Body of pancreas (tissue), 4 donors: ENCODE results near the gene GRK1. TPM values are rescaled to one million over a fixed set of nuclear protein-coding genes. Genes with fewer than 3 reads are reported as not detected.

Experiments used
- ATAC-seq: fragments of 150-250 bp; one replicate; pipeline ENCODE4 v1.9.1; 2016
- DNase-seq, 4 donors: peaks; one replicate each; pipeline ENCODE4 v3.0.0-alpha.2; 2019
- H3K27ac ChIP-seq, 4 donors: fragments of 200-600 bp; sonication (generic); 1 replicate in 3 of 4; 2 replicates in 1 of 4; pipeline versions ENCODE4 v1.5.1 to v1.6.1; 2016 to 2019; ENCODE audit warnings: mild to moderate bottlenecking in 1 of 4, mixed read lengths in 1 of 4, moderate library complexity in 1 of 4
- H3K27me3 ChIP-seq, 2 donors: fragments of 200-600 bp; sonication (generic); one replicate each; pipeline ENCODE4 v1.6.0; 2016; ENCODE audit warnings: mild to moderate bottlenecking in 1 of 2
- H3K36me3 ChIP-seq, 2 donors: fragments of 200-600 bp; sonication (generic); replicated peaks in 1 of 2; 2 replicates each; pipeline ENCODE4 v1.5.1; 2016; ENCODE audit warnings: low read depth in 2 of 2; ENCODE audit not compliant: insufficient read depth in 1 of 2
- H3K4me1 ChIP-seq: fragments of 200-600 bp; sonication (generic); one replicate; pipeline ENCODE4 v1.6.0; 2016
- H3K4me3 ChIP-seq, 2 donors: fragments of 200-600 bp; sonication (generic); 1 replicate in 1 of 2; 2 replicates in 1 of 2; pipeline ENCODE4 v1.5.1; 2016 to 2019
- H3K9me3 ChIP-seq, 3 donors: fragments of 200-600 bp; sonication (generic); 1 replicate in 2 of 3; 2 replicates in 1 of 3; pipeline ENCODE4 v1.5.1; 2016
- CTCF ChIP-seq, 7 experiments: fragments of 450-650 bp in 4 of 7; fragments of 200-600 bp in 3 of 7; sonication (generic) in 3 of 7; IDR thresholded peaks; one replicate each; pipeline ENCODE4 v1.5.1; 2016 to 2019; ENCODE audit warnings: antibody characterized with exemption in 7 of 7
- POLR2A ChIP-seq, 3 donors: fragments of 450-650 bp; IDR thresholded peaks; one replicate each; pipeline ENCODE4 v1.6.1; 2016; ENCODE audit warnings: antibody characterized with exemption in 3 of 3, mild to moderate bottlenecking in 2 of 3
- WGBS, 2 donors: methylation state at CpG; one replicate each; pipeline ENCODE4 v1.1.5; 2017; 5-methylcytosine and 5-hydroxymethylcytosine counted together
- intact Hi-C: fragments of 100-400 bp; cut with DNase I; formaldehyde crosslinking; loops from one replicate; pipeline ENCODE4 v1.15.1; 2023
- total RNA-seq, 2 donors: library from RNA; depleted of rRNA; stranded (reverse); fragments of >200 nt; gene quantifications; one replicate each; pipeline ENCODE4 v1.1.0, GENCODE V29; 2016

GRK1 gene
- total RNA-seq, 2 donors from 2014 or later: not detected

GRCh38 chr13:113635709-113636108, 31.3 kb upstream of the GRK1 start:
- Histone ChIP-seq H3K9me3 (no peaks in the 10 kb centered on the region), H3K4me3 (no peak overlapping the region), H3K27me3 (no peaks in the 10 kb centered on the region), H3K36me3 (peaks cover 0 to 33% of the 10 kb centered on the region in 2 donors), H3K4me1 (no peaks in the 10 kb centered on the region), H3K27ac (no peak overlapping the region)
- no peak for ATAC-seq
- 94 to 98% methylated on average over 24 to 25 of the region's 25 CpGs for WGBS, 2 donors
- TF ChIP-seq POLR2A (IDR thresholded peaks at IDR 0.05): no peak
- TF ChIP-seq CTCF (IDR thresholded peaks at IDR 0.05): no peak
- no peak for DNase-seq
- intact Hi-C loops: no loop called here

GRCh38 chr13:113636266-113636963, 30.6 kb upstream of the GRK1 start:
- H3K36me3 ChIP-seq: peaks cover 0 to 32% of the 10 kb centered on the region in 2 donors
- TF ChIP-seq POLR2A (IDR thresholded peaks at IDR 0.05) (no peak), CTCF (IDR thresholded peaks at IDR 0.05) (no peak)
- intact Hi-C loops: no loop called here
- WGBS, 2 donors: 94 to 95% methylated on average over 19 to 24 of the region's 24 CpGs
- H3K9me3 ChIP-seq: no peaks in the 10 kb centered on the region
- no peaks in the 10 kb centered on the region for H3K27me3 ChIP-seq
- DNase-seq: peak in 1 of 4 donors; percentile 5
- H3K27ac ChIP-seq: no peak overlapping the region
- no peaks in the 10 kb centered on the region for H3K4me1 ChIP-seq
- no peak for ATAC-seq
- H3K4me3 ChIP-seq: no peak overlapping the region

GRCh38 chr13:113637262-113638160, 29.5 kb upstream of the GRK1 start:
- intact Hi-C loops: no loop called here
- DNase-seq (peak in 2 of 4 donors; percentile 1 to 4), ATAC-seq (no peak)
- Histone ChIP-seq H3K36me3 (peaks cover 0 to 29% of the 10 kb centered on the region in 2 donors), H3K27me3 (no peaks in the 10 kb centered on the region), H3K27ac (no peak overlapping the region), H3K4me3 (no peak overlapping the region), H3K9me3 (no peaks in the 10 kb centered on the region), H3K4me1 (no peaks in the 10 kb centered on the region)
- TF ChIP-seq CTCF (IDR thresholded peaks at IDR 0.05) (no peak), POLR2A (IDR thresholded peaks at IDR 0.05) (no peak)
- WGBS, 2 donors: 83 to 86% methylated on average over 26 to 30 of the region's 30 CpGs

GRCh38 chr13:113638173-113638746, 28.8 kb upstream of the GRK1 start:
- Histone ChIP-seq H3K9me3 (no peaks in the 10 kb centered on the region), H3K4me3 (no peak overlapping the region), H3K36me3 (peaks cover 0 to 29% of the 10 kb centered on the region in 2 donors), H3K4me1 (no peaks in the 10 kb centered on the region), H3K27ac (no peak overlapping the region), H3K27me3 (no peaks in the 10 kb centered on the region)
- WGBS, 2 donors: 95 to 97% methylated on average over 37 of the region's 37 CpGs
- no peak for TF ChIP-seq POLR2A (IDR thresholded peaks at IDR 0.05)
- TF ChIP-seq CTCF (IDR thresholded peaks at IDR 0.05): no peak
- ATAC-seq (no peak), DNase-seq (peak in 2 of 4 donors; percentile 0 to 2)
- intact Hi-C loops: no loop called here
